ENCODE results near the gene ERGIC2. TPM values are rescaled to one million over a fixed set of nuclear protein-coding genes. Genes with fewer than 3 reads are reported as not detected.

Gene ERGIC2, protein sequence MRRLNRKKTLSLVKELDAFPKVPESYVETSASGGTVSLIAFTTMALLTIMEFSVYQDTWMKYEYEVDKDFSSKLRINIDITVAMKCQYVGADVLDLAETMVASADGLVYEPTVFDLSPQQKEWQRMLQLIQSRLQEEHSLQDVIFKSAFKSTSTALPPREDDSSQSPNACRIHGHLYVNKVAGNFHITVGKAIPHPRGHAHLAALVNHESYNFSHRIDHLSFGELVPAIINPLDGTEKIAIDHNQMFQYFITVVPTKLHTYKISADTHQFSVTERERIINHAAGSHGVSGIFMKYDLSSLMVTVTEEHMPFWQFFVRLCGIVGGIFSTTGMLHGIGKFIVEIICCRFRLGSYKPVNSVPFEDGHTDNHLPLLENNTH
- total RNA-seq = 115 and 120 TPM in 2 replicates

GRCh38 chr12:29380536-29381523, at the start of gene ERGIC2:
Gene ERGIC2, minus strand, starts transcription at chr12:29381172. Its CDS starts 9,539 bp downstream, at chr12:29371633.

Other genes with a start within 250 kb of the ERGIC2 start
- 14.4 and 17.4 TPM in 2 replicates for gene FAR2, start 231.9 kb downstream of the ERGIC2 start, total RNA-seq
- under 0.01 and 0.28 TPM in 2 replicates for gene OVCH1, start 116.5 kb upstream of the ERGIC2 start, total RNA-seq

All from regular cardiac myocyte (primary cell).